GM23338 (cell line): ENCODE results near the gene CPXM1. TPM values are rescaled to one million over a fixed set of nuclear protein-coding genes. Genes with fewer than 3 reads are reported as not detected.

Experiments used
- ATAC-seq: fragments of 200-7000 bp; cut with Tn5 transposase; 3 replicates; pipeline ENCODE4 v1.9.1; 2020
- DNase-seq: peaks from one replicate; pipeline ENCODE4 v3.0.0-alpha.2; 2015; ENCODE audit warnings: low spot score
- H2AFZ ChIP-seq: fragments of 200-600 bp; sonication (generic); 2 replicates; pipeline ENCODE4 v1.8.0; 2016; ENCODE audit warnings: antibody characterized with exemption, mild to moderate bottlenecking, moderate library complexity
- H3F3A ChIP-seq: fragments of 200-600 bp; sonication (generic); replicated peaks from 2 replicates; pipeline ENCODE4 v1.8.0; 2017; ENCODE audit warnings: antibody characterized with exemption, mixed run types, low read depth
- H3K27ac ChIP-seq: fragments of 200-600 bp; sonication (generic); 2 replicates; pipeline ENCODE4 v1.6.1; 2016; ENCODE audit warnings: low read depth
- H3K27me3 ChIP-seq: fragments of 200-600 bp; sonication (generic); 2 replicates; pipeline ENCODE4 v1.8.0; 2016; ENCODE audit warnings: mild to moderate bottlenecking, mixed run types, moderate library complexity; ENCODE audit not compliant: insufficient read depth
- H3K36me3 ChIP-seq: fragments of 200-600 bp; sonication (generic); 2 replicates; pipeline ENCODE4 v1.8.0; 2016; ENCODE audit warnings: mild to moderate bottlenecking; ENCODE audit not compliant: insufficient read depth
- H3K4me1 ChIP-seq: fragments of 200-600 bp; sonication (generic); 2 replicates; pipeline ENCODE4 v1.8.0; 2016; ENCODE audit warnings: mild to moderate bottlenecking, moderate library complexity; ENCODE audit not compliant: insufficient read depth
- H3K4me2 ChIP-seq: fragments of 200-600 bp; sonication (generic); 2 replicates; pipeline ENCODE4 v1.7.1; 2017; ENCODE audit warnings: mixed run types
- H3K4me3 ChIP-seq: fragments of 200-600 bp; sonication (generic); 2 replicates; pipeline ENCODE4 v1.6.1; 2016; ENCODE audit warnings: mixed run types
- H3K79me2 ChIP-seq: fragments of 200-600 bp; sonication (generic); replicated peaks from 2 replicates; pipeline ENCODE4 v1.8.0; 2017; ENCODE audit warnings: mild to moderate bottlenecking; ENCODE audit not compliant: insufficient read depth
- H3K9me2 ChIP-seq: fragments of 200-600 bp; sonication (generic); 2 replicates; pipeline ENCODE4 v1.8.0; 2017; ENCODE audit not compliant: insufficient read depth
- H4K20me1 ChIP-seq: fragments of 200-600 bp; sonication (generic); replicated peaks from 2 replicates; pipeline ENCODE4 v1.8.0; 2017; ENCODE audit warnings: mild to moderate bottlenecking; ENCODE audit not compliant: insufficient read depth
- H3K27ac Mint-ChIP-seq: 2 replicates; pipeline ENCODE4 v1.8.0; 2020; ENCODE audit warnings: inconsistent platforms, mild to moderate bottlenecking, moderate library complexity, mixed read lengths
- H3K27me3 Mint-ChIP-seq: 3 replicates; pipeline ENCODE4 v1.8.0; 2022; ENCODE audit warnings: low read depth, mild to moderate bottlenecking, moderate library complexity, mixed read lengths, inconsistent platforms; ENCODE audit not compliant: insufficient read depth, poor library complexity
- H3K36me3 Mint-ChIP-seq: 3 replicates; pipeline ENCODE4 v1.8.0; 2021; ENCODE audit warnings: low read depth, mild to moderate bottlenecking, inconsistent platforms, moderate library complexity, mixed read lengths
- H3K4me1 Mint-ChIP-seq: 3 replicates; pipeline ENCODE4 v1.8.0; 2020; ENCODE audit warnings: mild to moderate bottlenecking, inconsistent platforms, mixed read lengths
- H3K4me3 Mint-ChIP-seq: 3 replicates; pipeline ENCODE4 v1.8.0; 2021; ENCODE audit warnings: moderate library complexity, mild to moderate bottlenecking, inconsistent platforms, mixed read lengths
- H3K9me3 Mint-ChIP-seq: 3 replicates; pipeline ENCODE4 v1.8.0; 2020; ENCODE audit warnings: moderate library complexity, mild to moderate bottlenecking, inconsistent platforms, mixed read lengths
- CREB1 ChIP-seq: fragments of 250-450 bp; sonication (Bioruptor Pico); IDR thresholded peaks from 2 replicates; pipeline ENCODE4 v1.5.0; 2020; ENCODE audit warnings: low read depth, mild to moderate bottlenecking, moderate library complexity
- EZH2 ChIP-seq: fragments of 200-600 bp; sonication (generic); IDR thresholded peaks from one replicate; pipeline ENCODE4 v1.8.0; 2017; ENCODE audit warnings: antibody characterized with exemption, mild to moderate bottlenecking, low read depth; ENCODE audit not compliant: unreplicated experiment
- EZH2phosphoT487 ChIP-seq: fragments of 200-600 bp; sonication (generic); IDR thresholded peaks from one replicate; pipeline ENCODE4 v1.8.1; 2018; ENCODE audit warnings: antibody characterized with exemption; ENCODE audit not compliant: unreplicated experiment
- JUNB ChIP-seq: IDR thresholded peaks from one replicate; pipeline ENCODE4 v1.6.1; 2016; ENCODE audit warnings: antibody characterized with exemption; ENCODE audit not compliant: unreplicated experiment
- NANOG ChIP-seq: IDR thresholded peaks from 2 replicates; pipeline ENCODE4 v1.6.1; 2016; ENCODE audit warnings: antibody characterized with exemption, borderline replicate concordance
- POLR2AphosphoS5 ChIP-seq: IDR thresholded peaks from 2 replicates; pipeline ENCODE4 v1.6.1; 2016; ENCODE audit warnings: antibody characterized with exemption, low read depth
- STAT1 ChIP-seq: IDR thresholded peaks from one replicate; pipeline ENCODE4 v1.6.1; 2016; ENCODE audit warnings: antibody characterized with exemption; ENCODE audit not compliant: unreplicated experiment
- ZNF114 ChIP-seq: fragments of 250-450 bp; sonication (Bioruptor Pico); IDR thresholded peaks from 2 replicates; pipeline ENCODE4 v1.5.0; 2020; ENCODE audit warnings: mild to moderate bottlenecking, moderate library complexity
- ZNF331 ChIP-seq: fragments of 250-450 bp; sonication (Bioruptor Pico); IDR thresholded peaks from 2 replicates; pipeline ENCODE4 v1.5.0; 2020; ENCODE audit warnings: low read depth, mild to moderate bottlenecking, moderate library complexity
- polyA plus RNA-seq: library from polyadenylated mRNA; unstranded; fragments of >200 nt; fragmentation: Nextera tagmentation; extraction: Ambion mirVana; gene quantifications from 2 replicates; pipeline ENCODE4 v1.2.1, GENCODE V29; 2016
- total RNA-seq: library from RNA; depleted of rRNA; stranded (reverse); fragments of >200 nt; shearing (Covaris generic); gene quantifications from 2 replicates; pipeline ENCODE4 v1.2.3, GENCODE V29; 2014
- TF ChIP-seq, protein P1 (sequence below): IDR thresholded peaks from 2 replicates; pipeline ENCODE4 v1.6.1; 2016; ENCODE audit warnings: antibody characterized with exemption
- TF ChIP-seq, protein P2 (sequence below): IDR thresholded peaks from one replicate; pipeline ENCODE4 v1.6.1; 2018; ENCODE audit warnings: antibody characterized with exemption; ENCODE audit not compliant: unreplicated experiment
- TF ChIP-seq, protein P3 (sequence below), 2 experiments: fragments of 200-600 bp in 1 of 2; sonication (generic) in 1 of 2; conservative IDR thresholded peaks; 2 replicates each; pipeline versions ENCODE4 v1.5.1 to v1.6.1; 2016 to 2017; ENCODE audit warnings: antibody characterized with exemption in 2 of 2, low read depth in 2 of 2, mild to moderate bottlenecking in 2 of 2, moderate library complexity in 1 of 2
- TF ChIP-seq, protein P4 (sequence below): fragments of 250-450 bp; sonication (Bioruptor Pico); IDR thresholded peaks from 2 replicates; pipeline ENCODE4 v1.5.0; 2020; ENCODE audit warnings: mild to moderate bottlenecking, moderate library complexity

CPXM1 gene
- total and polyA plus RNA-seq, 2 experiments from 2014 or later: 17.0 to 29.3 TPM

DNA sequence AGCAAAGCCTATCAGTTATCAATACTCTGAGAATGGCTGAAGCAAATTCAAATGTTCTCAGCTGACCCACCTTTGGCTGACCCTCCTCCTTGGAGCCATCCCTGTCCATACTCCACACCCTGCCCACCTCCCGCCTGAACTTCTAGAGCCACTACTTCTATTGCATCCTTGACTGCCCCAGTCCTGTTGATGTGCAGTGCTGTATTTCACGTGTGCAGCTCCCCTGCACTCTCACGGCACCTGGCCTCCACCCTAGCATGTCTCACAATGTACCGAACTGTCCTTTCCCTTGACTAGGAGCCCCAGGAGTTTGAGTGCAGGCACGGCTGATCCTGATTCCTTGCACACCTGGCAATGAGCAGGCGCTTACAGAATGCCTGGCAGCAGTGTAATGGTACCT lies 7.0 kb downstream of the CPXM1 start:
- Histone ChIP-seq H3K9me2 (no peaks in the 10 kb centered on the region), H4K20me1 (peaks cover 8% of the 10 kb centered on the region; the same call in 1 of the 2 replicates), H3F3A (no peaks in the 10 kb centered on the region), H3K4me2 (no peak overlapping the region), H3K27me3 (no peaks in the 10 kb centered on the region), H3K79me2 (no peaks in the 10 kb centered on the region), H3K4me3 (no peak overlapping the region), H3K27ac (no peak overlapping the region), H2AFZ (no peak overlapping the region), H3K4me1 (no peaks in the 10 kb centered on the region), H3K36me3 (no peaks in the 10 kb centered on the region)
- DNase-seq: no peak
- no peak overlapping the region for H3K27ac Mint-ChIP-seq
- no peak for ATAC-seq
- no peaks in the 10 kb centered on the region; the same call in 2 of the 3 replicates for H3K9me3 Mint-ChIP-seq
- H3K4me1 Mint-ChIP-seq: no peaks in the 10 kb centered on the region; the same call in 1 of the 3 replicates
- peaks cover 26% of the 10 kb centered on the region for H3K36me3 Mint-ChIP-seq
- H3K4me3 Mint-ChIP-seq: no peak overlapping the region
- peaks cover 3% of the 10 kb centered on the region for H3K27me3 Mint-ChIP-seq
- TF ChIP-seq STAT1: no peak
- TF ChIP-seq, protein P1, sequence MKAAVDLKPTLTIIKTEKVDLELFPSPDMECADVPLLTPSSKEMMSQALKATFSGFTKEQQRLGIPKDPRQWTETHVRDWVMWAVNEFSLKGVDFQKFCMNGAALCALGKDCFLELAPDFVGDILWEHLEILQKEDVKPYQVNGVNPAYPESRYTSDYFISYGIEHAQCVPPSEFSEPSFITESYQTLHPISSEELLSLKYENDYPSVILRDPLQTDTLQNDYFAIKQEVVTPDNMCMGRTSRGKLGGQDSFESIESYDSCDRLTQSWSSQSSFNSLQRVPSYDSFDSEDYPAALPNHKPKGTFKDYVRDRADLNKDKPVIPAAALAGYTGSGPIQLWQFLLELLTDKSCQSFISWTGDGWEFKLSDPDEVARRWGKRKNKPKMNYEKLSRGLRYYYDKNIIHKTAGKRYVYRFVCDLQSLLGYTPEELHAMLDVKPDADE: no peak
- no peak for TF ChIP-seq NANOG
- no peak for TF ChIP-seq EZH2phosphoT487
- TF ChIP-seq, protein P2, sequence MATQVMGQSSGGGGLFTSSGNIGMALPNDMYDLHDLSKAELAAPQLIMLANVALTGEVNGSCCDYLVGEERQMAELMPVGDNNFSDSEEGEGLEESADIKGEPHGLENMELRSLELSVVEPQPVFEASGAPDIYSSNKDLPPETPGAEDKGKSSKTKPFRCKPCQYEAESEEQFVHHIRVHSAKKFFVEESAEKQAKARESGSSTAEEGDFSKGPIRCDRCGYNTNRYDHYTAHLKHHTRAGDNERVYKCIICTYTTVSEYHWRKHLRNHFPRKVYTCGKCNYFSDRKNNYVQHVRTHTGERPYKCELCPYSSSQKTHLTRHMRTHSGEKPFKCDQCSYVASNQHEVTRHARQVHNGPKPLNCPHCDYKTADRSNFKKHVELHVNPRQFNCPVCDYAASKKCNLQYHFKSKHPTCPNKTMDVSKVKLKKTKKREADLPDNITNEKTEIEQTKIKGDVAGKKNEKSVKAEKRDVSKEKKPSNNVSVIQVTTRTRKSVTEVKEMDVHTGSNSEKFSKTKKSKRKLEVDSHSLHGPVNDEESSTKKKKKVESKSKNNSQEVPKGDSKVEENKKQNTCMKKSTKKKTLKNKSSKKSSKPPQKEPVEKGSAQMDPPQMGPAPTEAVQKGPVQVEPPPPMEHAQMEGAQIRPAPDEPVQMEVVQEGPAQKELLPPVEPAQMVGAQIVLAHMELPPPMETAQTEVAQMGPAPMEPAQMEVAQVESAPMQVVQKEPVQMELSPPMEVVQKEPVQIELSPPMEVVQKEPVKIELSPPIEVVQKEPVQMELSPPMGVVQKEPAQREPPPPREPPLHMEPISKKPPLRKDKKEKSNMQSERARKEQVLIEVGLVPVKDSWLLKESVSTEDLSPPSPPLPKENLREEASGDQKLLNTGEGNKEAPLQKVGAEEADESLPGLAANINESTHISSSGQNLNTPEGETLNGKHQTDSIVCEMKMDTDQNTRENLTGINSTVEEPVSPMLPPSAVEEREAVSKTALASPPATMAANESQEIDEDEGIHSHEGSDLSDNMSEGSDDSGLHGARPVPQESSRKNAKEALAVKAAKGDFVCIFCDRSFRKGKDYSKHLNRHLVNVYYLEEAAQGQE: no peak
- TF ChIP-seq POLR2AphosphoS5: no peak
- TF ChIP-seq JUNB: no peak
- TF ChIP-seq ZNF114: no peak
- no peak for TF ChIP-seq ZNF331 (CRISPR knock-in tag)
- TF ChIP-seq, protein P3, sequence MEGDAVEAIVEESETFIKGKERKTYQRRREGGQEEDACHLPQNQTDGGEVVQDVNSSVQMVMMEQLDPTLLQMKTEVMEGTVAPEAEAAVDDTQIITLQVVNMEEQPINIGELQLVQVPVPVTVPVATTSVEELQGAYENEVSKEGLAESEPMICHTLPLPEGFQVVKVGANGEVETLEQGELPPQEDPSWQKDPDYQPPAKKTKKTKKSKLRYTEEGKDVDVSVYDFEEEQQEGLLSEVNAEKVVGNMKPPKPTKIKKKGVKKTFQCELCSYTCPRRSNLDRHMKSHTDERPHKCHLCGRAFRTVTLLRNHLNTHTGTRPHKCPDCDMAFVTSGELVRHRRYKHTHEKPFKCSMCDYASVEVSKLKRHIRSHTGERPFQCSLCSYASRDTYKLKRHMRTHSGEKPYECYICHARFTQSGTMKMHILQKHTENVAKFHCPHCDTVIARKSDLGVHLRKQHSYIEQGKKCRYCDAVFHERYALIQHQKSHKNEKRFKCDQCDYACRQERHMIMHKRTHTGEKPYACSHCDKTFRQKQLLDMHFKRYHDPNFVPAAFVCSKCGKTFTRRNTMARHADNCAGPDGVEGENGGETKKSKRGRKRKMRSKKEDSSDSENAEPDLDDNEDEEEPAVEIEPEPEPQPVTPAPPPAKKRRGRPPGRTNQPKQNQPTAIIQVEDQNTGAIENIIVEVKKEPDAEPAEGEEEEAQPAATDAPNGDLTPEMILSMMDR (conservative IDR thresholded peaks at IDR 0.05; ENCODE audit: low read depth in 2 of 2): no peak
- no peak for TF ChIP-seq EZH2
- TF ChIP-seq CREB1 (CRISPR knock-in tag): no peak
- TF ChIP-seq, protein P4, sequence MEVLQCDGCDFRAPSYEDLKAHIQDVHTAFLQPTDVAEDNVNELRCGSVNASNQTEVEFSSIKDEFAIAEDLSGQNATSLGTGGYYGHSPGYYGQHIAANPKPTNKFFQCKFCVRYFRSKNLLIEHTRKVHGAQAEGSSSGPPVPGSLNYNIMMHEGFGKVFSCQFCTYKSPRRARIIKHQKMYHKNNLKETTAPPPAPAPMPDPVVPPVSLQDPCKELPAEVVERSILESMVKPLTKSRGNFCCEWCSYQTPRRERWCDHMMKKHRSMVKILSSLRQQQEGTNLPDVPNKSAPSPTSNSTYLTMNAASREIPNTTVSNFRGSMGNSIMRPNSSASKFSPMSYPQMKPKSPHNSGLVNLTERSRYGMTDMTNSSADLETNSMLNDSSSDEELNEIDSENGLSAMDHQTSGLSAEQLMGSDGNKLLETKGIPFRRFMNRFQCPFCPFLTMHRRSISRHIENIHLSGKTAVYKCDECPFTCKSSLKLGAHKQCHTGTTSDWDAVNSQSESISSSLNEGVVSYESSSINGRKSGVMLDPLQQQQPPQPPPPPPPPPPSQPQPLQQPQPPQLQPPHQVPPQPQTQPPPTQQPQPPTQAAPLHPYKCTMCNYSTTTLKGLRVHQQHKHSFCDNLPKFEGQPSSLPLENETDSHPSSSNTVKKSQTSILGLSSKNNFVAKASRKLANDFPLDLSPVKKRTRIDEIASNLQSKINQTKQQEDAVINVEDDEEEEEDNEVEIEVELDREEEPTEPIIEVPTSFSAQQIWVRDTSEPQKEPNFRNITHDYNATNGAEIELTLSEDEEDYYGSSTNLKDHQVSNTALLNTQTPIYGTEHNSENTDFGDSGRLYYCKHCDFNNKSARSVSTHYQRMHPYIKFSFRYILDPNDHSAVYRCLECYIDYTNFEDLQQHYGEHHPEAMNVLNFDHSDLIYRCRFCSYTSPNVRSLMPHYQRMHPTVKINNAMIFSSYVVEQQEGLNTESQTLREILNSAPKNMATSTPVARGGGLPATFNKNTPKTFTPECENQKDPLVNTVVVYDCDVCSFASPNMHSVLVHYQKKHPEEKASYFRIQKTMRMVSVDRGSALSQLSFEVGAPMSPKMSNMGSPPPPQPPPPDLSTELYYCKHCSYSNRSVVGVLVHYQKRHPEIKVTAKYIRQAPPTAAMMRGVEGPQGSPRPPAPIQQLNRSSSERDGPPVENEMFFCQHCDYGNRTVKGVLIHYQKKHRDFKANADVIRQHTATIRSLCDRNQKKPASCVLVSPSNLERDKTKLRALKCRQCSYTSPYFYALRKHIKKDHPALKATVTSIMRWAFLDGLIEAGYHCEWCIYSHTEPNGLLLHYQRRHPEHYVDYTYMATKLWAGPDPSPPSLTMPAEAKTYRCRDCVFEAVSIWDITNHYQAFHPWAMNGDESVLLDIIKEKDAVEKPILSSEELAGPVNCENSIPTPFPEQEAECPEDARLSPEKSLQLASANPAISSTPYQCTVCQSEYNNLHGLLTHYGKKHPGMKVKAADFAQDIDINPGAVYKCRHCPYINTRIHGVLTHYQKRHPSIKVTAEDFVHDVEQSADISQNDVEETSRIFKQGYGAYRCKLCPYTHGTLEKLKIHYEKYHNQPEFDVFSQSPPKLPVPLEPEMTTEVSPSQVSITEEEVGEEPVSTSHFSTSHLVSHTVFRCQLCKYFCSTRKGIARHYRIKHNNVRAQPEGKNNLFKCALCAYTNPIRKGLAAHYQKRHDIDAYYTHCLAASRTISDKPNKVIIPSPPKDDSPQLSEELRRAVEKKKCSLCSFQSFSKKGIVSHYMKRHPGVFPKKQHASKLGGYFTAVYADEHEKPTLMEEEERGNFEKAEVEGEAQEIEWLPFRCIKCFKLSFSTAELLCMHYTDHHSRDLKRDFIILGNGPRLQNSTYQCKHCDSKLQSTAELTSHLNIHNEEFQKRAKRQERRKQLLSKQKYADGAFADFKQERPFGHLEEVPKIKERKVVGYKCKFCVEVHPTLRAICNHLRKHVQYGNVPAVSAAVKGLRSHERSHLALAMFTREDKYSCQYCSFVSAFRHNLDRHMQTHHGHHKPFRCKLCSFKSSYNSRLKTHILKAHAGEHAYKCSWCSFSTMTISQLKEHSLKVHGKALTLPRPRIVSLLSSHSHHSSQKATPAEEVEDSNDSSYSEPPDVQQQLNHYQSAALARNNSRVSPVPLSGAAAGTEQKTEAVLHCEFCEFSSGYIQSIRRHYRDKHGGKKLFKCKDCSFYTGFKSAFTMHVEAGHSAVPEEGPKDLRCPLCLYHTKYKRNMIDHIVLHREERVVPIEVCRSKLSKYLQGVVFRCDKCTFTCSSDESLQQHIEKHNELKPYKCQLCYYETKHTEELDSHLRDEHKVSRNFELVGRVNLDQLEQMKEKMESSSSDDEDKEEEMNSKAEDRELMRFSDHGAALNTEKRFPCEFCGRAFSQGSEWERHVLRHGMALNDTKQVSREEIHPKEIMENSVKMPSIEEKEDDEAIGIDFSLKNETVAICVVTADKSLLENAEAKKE (CRISPR knock-in tag): no peak
